Hippocampal formation (tissue), 2 donors: ENCODE measurements around the gene CSF1R.
"Not testable (repeated sequence)": the region's sequence is repeated elsewhere in the genome, so short reads cannot be mapped to it uniquely, and the experiment has no call there.

Experiments
- DNase-seq, 2 donors: peaks; one replicate each; lab custom pipeline; 2025; lab: John Stamatoyannopoulos, UW

The CSF1R gene

DNA sequence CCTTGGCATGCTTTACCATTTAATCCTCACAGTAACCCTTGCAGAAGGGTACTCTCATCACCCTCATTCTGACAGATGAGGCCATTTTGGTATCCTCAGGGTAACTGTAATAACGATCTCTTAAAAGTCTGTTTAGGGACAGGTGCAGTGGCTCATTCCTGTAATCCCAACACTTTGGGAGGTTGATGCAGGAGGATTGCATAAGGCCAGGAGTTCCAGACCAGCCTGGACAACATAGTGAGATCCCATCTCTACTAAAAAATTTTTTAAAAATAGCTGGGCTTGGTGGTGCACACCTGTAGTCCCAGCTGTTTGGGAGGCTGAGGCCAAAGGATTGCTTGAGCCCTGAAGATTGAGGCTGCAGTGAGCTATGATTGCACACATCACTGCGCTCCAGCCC is 31.8 kb downstream of the CSF1R start:
- DNase-seq, result no peak

DNA sequence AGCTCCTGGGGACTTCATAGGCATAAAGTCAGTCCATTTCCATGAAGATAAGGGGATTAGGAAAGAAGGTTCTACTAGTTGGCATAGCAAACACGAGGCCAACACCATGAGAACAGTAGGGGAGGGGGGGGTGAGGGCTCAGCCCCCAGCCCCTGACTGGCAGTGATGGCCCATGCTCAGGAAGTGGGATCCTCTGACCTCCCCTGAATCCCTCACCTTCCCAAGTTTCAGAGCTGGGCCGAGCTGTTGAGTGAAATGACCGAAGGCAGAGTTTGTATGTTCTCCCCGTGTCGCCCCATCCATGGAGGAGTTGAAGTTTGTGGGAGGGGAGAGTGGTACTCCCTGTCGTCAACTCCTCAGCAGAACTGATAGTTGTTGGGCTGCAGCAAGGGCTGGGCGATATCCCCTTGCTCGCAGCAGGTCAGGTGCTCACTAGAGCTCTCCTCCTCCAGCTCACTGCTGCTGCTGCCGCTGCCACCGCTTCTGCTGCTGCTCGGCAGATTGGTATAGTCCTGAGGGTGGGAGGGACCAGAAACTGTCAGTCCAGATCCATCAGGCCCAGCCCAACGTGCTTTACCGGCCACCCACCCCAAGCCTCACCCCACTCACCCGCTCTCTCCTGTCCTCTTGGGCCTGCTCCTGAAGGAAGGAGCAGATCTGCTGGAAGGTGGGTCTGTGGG is 32.5 kb downstream of the CSF1R start:
- no peak for DNase-seq

DNA sequence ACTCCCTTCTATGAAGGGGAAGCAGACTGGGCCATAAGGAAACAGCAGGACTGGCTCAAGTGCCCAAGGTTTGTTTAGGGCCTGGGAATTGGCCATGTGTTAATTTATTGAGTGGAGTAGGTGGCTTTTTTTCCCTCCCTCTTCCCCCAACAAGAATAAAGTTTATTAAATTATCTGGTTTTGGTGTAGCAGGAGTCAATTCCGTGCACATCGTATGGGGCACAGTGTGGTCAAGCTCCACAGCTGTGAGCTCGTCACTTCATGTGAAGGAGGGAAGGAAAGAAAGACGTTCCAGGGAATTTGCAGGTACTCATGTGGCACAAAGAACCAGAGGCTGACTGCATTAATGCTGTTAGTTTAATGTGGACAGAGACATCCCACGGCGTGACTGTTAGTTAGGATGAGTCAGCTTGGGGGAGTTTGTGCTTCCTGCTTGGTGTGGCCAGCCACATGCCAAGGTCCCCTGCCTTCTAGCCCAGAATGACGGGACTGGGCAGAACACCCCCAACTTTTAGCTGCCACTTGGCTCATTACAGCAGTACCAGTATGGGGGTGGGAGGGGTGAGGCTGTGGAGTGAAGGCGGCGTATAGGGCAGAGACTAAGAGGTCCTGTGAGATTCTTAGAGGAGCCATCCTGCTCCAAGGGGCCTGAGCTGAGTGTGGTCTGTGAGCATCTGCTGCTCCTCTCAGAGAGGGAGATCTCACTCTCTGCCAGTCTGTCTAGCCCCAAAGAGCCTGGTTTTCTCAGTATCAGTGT is 33.2 kb downstream of the CSF1R start:
- no peak for DNase-seq

DNA sequence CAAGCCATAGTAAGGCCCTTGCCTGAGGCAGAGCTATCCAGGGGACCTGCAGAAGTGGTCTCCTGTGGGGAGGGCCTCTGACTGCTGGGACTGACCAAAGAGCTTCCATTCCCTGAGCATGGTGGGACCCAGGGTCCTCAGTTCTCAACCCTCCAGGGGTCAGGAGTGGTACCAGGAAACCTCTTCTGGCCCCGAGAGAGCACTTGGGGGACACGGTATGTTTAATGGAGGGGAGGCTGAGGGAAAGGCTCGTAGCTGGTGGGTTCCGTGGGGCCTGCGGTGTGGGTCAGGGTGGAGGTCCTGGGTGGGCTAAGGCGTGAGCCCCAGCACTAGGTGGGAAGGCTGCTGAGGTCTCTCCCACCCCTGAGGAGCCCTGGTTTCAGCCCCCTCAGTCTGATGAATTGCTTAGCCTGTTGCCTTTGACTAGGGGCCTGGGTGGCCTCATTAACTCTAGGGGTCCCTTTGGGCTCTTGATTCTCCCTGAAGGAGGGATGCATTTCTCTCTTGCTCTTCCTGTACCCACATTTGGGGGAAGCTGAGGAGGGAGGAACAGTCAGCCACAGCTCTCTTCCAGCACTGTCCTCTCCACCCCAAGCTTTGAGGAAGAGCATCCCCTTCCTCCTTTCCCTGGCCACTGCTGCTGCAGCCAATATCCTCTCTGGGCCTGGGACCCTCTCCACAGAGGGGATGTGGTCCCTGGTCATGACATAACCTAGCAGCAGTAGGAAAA is 34.0 kb downstream of the CSF1R start:
- no peak for DNase-seq

DNA sequence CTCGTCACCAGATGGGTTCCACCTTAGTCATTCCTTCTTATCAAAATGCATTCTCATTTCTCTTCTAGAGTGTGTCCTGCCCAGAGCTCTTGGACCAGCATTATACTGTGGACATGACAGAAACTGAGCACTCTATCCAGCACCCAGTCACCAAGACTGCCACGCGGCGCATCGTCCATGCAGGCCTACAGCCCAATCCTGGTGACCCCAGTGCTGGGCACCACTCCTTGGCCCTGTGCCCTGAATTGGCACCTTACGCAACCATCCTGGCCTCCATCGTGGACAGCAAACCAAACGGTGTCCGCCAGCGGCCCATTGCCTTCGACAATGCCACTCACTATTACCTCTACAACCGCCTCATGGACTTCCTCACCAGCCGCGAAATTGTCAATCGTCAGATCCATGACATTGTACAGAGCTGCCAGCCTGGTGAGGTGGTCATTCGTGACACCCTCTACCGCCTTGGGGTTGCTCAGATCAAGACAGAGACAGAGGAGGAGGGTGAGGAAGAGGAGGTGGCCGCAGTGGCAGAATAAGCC is 34.6 kb downstream of the CSF1R start:
- no peak for DNase-seq

DNA sequence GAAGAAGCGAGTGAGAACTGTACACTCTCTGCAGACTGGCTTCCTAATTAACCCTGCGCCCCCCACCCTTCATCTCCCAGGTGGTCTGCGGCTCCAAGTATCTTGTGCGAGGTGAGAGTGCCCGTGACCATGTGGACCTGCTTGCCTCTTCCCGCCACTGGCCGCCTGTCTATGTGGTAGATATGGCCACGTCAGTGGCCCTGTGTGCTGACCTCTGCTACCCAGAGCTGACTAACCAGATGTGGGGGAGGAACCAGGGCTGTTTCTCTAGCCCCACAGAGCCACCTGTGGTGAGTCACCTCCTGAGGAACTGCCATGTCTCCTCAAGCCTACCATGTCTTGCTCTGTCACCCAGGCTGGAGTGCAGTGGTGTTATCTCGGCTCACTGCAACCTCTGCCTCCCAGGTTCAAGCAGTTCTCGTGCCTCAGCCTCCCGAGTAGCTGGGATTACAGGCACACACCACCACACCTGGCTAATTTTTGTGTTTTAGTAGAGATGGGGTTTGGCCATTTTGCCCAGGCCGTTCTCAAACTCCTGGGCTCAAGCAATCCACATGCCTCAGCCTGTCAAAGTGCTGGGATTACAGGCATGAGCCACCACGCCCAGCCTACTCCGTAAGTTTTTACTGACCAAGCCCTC is 36.1 kb downstream of the CSF1R start:
- DNase-seq, result not testable (repeated sequence)

DNA sequence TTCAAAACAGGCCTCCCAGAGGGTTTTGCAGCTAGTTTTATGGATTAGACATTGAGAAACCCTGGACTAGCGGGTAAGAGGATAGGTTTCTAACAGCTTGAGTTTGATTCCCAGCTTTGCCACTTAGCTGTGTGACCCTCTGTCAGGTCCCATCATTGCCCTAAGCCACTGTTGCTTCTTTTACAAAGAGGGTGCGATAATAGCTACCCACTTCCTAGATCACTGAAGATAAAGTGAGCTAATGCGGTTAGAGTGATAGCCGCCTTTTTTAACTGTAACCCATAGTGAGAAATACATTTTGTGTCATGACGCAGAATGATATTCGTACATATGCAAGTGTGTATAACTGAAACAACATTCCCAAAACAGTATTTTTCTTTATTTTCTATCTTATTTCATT is 40.3 kb downstream of the CSF1R start:
- no peak for DNase-seq

DNA sequence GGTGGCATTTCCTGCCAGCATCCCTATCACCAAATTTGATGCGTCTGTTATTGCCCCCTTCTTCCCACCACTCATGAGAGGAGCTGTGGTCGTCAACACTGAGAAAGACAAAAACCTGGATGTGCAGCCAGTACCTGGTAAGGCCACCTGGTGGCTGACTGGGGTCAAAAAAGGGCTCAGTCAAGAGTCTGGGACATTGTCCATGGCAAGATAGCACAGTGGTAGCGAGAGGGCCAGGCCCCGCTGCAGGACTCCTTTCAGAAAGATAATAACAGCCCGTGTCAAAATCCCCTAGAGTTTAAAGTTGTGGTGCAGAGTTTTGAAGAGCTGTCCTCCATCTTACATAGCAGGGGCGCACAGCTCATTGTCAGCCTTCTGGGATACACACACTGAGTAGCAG is 40.8 kb downstream of the CSF1R start:
- DNase-seq, result no peak

DNA sequence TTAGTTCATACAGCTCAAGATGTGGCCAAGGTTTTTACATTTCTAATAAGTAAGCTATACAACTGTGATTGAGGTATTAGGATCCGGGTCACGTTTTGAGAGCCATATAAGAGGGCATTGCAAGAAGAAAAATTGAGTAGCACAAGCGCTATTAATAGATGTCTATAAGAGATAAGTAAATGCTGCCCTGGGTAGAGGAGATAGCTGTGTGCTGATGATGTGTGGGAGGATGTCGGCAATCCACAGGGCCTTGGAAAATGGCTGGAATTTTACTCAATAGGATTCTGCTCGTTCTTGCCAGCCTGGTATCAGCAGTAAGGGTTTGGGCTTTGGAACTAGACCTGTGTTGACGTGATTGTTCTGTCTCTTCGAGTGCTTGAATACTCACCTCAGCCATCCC is 41.6 kb downstream of the CSF1R start:
- DNase-seq, result no peak

DNA sequence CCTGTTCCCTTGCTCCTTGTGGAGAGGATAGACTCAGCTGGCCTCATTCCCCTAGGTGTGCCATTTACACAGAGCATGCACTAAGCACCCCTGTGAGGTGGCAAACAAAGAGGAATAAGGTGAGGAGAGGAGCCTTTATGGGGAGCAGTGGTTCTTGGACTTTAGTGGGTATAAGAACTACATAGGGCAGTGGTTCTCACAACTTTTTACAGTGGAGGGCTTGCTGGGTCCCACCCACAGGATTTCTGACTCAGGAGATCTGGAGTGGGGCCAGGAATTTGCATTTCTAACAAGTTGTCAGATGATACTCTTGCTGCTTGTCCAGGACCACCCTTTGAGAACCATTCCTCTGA is 42.0 kb downstream of the CSF1R start:
- no peak for DNase-seq

DNA sequence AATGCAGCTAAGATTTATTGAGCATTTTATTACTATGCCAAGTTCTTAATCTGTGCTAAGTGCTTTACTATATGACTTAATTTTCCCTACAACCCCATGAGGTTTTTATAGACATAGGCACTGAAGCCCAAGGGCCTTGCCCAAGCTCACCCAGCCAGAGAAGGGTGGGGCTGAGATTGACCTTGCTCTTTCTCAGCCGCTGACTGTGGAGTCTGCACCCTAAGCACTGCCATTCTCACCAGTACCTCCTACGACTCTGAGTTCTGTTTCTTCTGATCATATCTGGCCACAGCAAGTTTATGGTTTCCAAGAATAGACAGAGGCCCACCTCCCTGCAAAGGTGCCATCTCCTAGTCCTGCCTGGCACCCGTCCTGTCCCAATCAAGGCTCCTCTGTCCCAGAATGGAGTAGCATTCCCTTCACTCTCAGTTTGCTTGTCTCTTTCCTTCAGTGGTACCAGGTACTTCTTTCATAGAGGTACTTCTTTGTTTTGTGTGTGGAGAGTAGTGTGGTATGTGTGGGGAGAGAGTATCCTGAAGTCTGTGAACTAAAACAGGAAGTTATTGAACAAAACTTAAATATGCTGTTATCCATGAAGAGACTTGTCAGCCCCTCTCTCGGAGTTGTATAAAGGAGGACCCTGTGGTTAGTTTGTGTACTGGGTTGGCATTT is 42.6 kb downstream of the CSF1R start:
- DNase-seq, result no peak

DNA sequence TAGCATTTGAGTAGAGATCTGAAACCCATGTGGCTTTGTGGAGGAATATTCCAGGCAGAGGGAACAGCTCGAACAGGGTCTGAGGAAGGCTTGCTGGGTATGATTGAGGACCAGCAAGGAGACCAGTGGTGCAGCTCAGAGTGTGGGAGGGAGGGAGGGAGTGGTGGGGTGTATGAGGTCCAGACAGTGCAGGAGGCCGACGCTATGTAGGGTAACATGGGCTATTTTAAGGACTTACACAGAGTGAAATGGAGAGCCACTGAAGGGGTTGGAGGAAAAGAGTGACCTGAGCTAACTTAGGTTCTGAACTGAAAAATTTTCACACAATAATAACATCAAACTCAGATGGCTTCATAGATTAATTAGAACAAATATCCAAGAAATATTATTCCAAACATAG is 43.9 kb downstream of the CSF1R start:
- DNase-seq, result no peak

DNA sequence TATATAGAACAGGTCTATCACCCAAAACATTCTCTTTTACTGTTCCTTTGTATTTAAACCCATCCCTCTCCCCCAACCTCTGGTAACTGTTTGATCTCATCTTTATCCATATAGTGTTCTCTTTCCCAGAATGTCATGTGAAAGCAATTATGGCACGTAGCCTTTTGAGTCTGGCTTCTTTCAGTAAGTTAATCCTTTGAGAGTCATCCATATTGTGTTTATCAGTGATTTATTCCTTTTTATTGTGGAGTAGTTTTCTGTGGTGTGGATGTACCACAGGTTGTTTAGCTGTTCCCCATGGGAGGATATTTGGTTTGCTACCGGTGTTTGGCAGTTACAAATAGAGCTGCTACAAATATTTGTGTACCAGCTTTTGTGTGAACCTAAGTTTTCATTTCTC is 47.8 kb downstream of the CSF1R start:
- no peak for DNase-seq

DNA sequence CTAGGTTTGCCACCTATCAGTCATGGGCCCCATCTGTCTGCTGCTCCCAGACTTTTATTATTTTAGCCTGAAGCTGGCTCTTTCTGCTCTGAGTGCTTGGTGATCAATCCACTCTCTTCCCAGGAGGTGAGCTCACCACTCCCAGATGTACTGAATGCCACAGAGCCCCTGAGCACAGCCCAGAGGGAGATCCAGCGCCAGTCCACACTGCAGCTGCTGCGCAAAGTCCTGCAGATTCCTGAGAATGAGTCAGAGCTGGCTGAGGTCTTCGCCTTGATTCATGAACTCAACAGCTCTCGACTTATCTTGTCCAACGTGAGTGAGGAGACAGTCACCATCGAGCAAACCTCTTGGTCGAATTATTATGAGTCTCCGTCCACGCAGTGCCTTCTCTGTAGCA is 49.8 kb downstream of the CSF1R start:
- no peak for DNase-seq

DNA sequence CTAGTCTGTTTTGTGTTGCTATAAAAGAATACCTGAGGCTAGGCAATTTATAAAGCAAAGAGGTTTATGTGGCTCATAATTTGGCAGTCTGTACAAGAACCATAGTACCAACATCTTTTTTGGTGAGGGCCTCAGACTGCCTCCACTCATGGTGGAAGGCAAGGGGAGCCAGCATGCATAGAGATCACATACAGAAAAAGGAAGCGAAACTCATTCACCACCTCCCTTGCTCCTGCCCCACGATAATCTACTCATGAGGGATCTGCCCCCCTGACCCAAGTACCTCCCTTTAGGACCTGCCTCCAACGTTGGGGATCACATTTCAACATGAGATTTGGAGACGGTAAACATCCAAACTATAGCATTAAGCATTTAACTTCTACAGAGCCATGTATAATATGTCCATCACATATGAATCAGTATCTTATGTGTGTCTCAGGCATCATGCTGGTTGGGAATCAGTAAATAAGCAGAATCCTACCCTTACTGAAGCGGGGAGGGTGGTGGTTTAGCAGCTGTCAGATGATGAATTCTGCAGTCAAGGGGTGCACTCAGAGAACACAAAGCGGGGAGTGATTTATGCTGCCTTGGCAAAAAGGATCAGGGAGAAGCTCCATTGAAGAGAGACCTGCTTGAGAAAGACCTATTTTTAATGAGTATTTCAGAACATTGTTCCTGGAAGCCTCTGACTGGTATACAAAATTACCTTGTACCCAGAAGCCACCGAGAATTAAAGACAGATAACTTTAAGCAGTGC is 51.0 kb downstream of the CSF1R start:
- no peak for DNase-seq

DNA sequence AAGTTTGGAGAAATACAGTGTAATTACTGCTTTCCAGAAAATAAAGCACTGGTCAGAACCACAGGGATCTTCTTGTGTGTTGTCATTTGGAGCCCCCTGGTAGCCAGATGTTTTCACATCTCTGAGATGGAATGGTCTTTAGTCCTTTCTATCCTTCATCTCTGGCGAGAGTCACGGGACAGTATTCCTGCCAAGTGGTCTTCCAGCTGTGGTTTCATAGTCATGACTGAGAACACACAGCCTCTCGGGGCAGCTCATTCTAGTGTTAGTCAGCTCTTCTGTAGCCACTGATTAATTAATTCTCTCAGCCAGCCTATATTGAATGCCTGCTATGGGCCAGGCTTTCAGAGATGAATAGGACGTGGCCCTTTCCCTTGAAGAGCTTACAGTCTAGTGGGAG is 51.7 kb downstream of the CSF1R start:
- DNase-seq, result no peak

DNA sequence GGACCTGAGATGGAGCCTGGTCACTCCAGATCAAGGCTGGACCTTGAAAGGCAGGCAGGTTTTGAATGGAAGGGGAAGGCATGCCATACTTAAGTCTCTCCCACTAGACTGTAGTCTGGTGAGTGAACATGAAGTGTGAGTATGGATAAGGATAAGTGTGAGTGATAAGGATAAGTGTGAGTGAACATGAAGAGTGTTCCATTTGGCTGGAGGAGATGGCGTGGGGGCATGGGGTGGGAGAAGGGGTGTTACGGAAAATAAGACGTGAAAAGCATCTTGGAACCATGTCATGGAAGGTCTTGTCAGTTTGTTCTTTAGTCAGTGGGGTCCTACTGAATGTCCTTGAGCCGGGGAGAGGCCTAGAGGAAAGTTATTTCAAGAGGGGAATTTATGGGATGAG is 53.0 kb downstream of the CSF1R start:
- no peak for DNase-seq

DNA sequence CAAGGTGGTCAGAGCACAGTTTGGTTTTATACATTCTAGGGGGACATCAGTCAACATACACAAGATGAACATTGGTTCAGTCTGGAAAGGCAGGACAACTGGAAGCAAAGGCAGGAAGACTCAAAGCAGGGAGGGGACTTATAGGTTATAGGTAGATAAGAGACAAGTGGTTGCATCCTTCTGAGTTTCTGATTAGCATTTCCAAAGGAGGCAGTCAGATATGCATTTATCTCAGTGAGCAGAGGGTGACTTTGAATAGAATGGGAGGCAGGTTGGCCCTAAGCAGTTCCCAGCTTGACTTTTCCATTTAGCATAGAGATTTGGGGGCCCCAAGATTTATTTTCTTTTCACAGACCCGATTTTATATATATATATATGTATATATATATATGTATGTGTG is 58.3 kb downstream of the CSF1R start:
- DNase-seq, result not testable (repeated sequence)

DNA sequence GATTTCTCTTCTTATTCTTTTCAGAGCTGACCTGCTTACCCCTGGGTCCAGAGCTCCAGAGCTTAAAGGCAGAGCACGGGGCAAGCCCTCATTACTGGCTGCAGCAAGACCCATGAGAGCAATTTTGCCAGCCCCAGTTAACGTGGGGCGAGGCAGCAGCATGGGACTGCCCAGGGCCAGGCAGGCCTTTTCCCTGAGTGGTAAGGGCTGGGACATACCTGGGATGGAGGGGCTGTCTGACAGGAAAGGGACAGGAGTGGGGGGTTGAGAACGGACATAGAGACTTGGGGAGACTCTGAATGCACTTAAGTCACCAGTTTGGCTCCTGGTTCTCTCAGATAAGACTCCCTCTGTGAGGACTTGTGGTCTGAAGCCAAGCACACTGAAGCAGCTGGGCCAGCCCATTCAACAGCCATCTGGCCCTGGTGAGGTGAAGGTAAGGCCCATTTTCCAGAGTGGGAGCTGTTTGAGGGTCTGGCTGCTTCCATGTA is 59.6 kb downstream of the CSF1R start:
- DNase-seq, result no peak

DNA sequence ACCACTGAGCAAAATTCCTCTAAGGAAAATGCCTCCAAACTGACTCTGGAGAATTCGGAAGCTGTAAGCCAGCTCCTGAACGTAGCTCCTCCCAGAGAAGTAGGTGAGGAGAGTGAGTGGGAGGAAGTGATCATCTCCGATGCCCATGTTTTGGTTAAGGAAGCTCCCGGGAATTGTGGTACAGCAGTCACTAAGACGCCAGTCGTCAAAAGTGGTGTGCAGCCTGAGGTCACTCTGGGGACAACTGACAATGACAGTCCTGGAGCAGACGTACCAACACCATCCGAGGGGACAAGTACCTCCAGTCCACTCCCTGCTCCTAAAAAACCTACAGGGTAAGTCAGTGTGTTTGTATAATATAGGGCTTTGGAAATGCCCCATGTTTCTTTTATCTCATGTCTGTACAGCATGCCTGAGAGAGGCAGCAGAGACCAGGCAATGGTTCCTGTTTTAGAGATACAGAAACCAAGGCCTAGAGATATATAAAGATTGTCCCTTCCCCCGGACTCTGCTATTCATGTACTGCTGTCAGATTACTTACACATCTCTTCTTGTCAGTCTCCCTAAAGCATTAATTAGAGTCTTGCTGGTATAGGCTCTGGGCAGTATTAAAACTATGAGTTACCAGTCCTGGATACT is 61.9 kb downstream of the CSF1R start:
- DNase-seq, result peak in 1 of 2 donors; percentile 10
